HepG2 (cell line): Measurements from ENCODE around the gene INSR. TPM values are rescaled to one million over a fixed set of nuclear protein-coding genes. Genes with fewer than 3 reads are reported as not detected.
A peak's percentile ranks its signal among the peaks of the same experiment; 100 is the strongest.

Experiments
- AKAP8 ChIP-seq: sonication (generic); formaldehyde crosslinking; IDR thresholded peaks from 2 replicates; pipeline ENCODE4 v1.5.1; 2020; ENCODE audit warnings: mild to moderate bottlenecking, missing genetic modification reagents
- FOSL2 ChIP-seq: sonication (generic); formaldehyde crosslinking; IDR thresholded peaks from 2 replicates; pipeline ENCODE4 v1.4.0; 2020; ENCODE audit warnings: missing genetic modification reagents
- GABPA ChIP-seq, 2 experiments: IDR thresholded peaks; 2 replicates each; pipeline ENCODE4 v1.6.1; 2011 to 2016; ENCODE audit warnings: low read depth in 2 of 2, low read length in 1 of 2, missing biosample characterization in 1 of 2, missing genetic modification characterization in 1 of 2
- GFI1 ChIP-seq: sonication (generic); formaldehyde crosslinking; IDR thresholded peaks from 2 replicates; pipeline ENCODE4 v1.5.0; 2020; ENCODE audit warnings: missing genetic modification reagents, mild to moderate bottlenecking, borderline replicate concordance
- HNRNPK ChIP-seq: fragments of 200-400 bp; formaldehyde crosslinking; IDR thresholded peaks from 2 replicates; pipeline ENCODE4 v1.6.1; 2018; ENCODE audit warnings: low read length, low read depth, moderate library complexity, mild to moderate bottlenecking; ENCODE audit not compliant: poor library complexity, severe bottlenecking
- JUN ChIP-seq: sonication (generic); formaldehyde crosslinking; IDR thresholded peaks from 2 replicates; pipeline ENCODE4 v1.4.0; 2020; ENCODE audit warnings: mild to moderate bottlenecking, missing genetic modification reagents
- NONO ChIP-seq, 2 experiments: fragments of 450-650 bp in 1 of 2; sonication (generic) in 1 of 2; formaldehyde crosslinking in 1 of 2; IDR thresholded peaks in 1 of 2; conservative IDR thresholded peaks in 1 of 2; 2 replicates each; pipeline versions ENCODE4 v1.6.1 to v1.8.0; 2017 to 2022; ENCODE audit warnings: mild to moderate bottlenecking in 1 of 2, missing genetic modification reagents in 1 of 2, moderate library complexity in 1 of 2
- PHF21A ChIP-seq: sonication (generic); formaldehyde crosslinking; IDR thresholded peaks from 2 replicates; pipeline ENCODE4 v1.5.0; 2020; ENCODE audit warnings: mild to moderate bottlenecking, missing genetic modification reagents
- PITX1 ChIP-seq: sonication (generic); formaldehyde crosslinking; IDR thresholded peaks from 2 replicates; pipeline ENCODE4 v1.5.1; 2020; ENCODE audit warnings: mild to moderate bottlenecking, missing genetic modification reagents
- POLR2AphosphoS5 ChIP-seq: IDR thresholded peaks from 2 replicates; pipeline ENCODE4 v1.6.1; 2012; ENCODE audit warnings: low read depth, low read length
- RBM39 ChIP-seq: fragments of 200-400 bp; formaldehyde crosslinking; IDR thresholded peaks from one replicate; pipeline ENCODE4 v1.6.1; 2018; ENCODE audit warnings: antibody characterized with exemption, mild to moderate bottlenecking, low read depth, low read length; ENCODE audit not compliant: poor library complexity, severe bottlenecking
- TCF12 ChIP-seq, 2 experiments: fragments of 450-650 bp in 1 of 2; sonication (generic) in 1 of 2; formaldehyde crosslinking in 1 of 2; IDR thresholded peaks; 2 replicates each; pipeline versions ENCODE4 v1.6.1 to v1.8.0; 2017 to 2022; ENCODE audit warnings: antibody characterized with exemption in 1 of 2, mild to moderate bottlenecking in 1 of 2, missing genetic modification reagents in 1 of 2, moderate library complexity in 1 of 2
- THAP8 ChIP-seq: sonication (generic); formaldehyde crosslinking; IDR thresholded peaks from 2 replicates; pipeline ENCODE4 v1.5.1; 2020; ENCODE audit warnings: missing genetic modification reagents, mild to moderate bottlenecking, borderline replicate concordance
- ZBTB43 ChIP-seq: sonication (generic); formaldehyde crosslinking; conservative IDR thresholded peaks from 2 replicates; pipeline ENCODE4 v1.4.0; 2020; ENCODE audit warnings: missing genetic modification reagents
- ZNF672 ChIP-seq: sonication (generic); formaldehyde crosslinking; IDR thresholded peaks from 2 replicates; pipeline ENCODE4 v1.8.1; 2022; ENCODE audit warnings: missing genetic modification reagents
- ZNF7 ChIP-seq: IDR thresholded peaks from 2 replicates; pipeline ENCODE4 v1.6.1; 2016; ENCODE audit warnings: missing biosample characterization, missing genetic modification reagents
- polyA plus RNA-seq, 8 experiments: library from polyadenylated mRNA; depleted of rRNA in 3 of 8; stranded (reverse) in 7 of 8; unstranded in 1 of 8; fragments of >200 nt; fragmentation: Illumina TruSeq in 4 of 8; extraction: Trizol in 4 of 8; gene quantifications; 2 replicates each; pipeline versions ENCODE4 v1.2.1 to v1.2.3, GENCODE V29; 2011 to 2016; ENCODE audit warnings: low read depth in 4 of 8, missing spikeins in 1 of 8, mixed read lengths in 1 of 8; ENCODE audit not compliant: insufficient read depth in 1 of 8
- total RNA-seq, 5 experiments: library from RNA; depleted of rRNA; stranded (reverse); fragments of >200 nt; fragmentation: Illumina TruSeq; extraction: Trizol; gene quantifications; 2 replicates each; pipeline ENCODE4 v1.2.3, GENCODE V29; 2016; ENCODE audit warnings: low read depth in 1 of 5
- TF ChIP-seq, protein P1 (sequence below): sonication (generic); formaldehyde crosslinking; IDR thresholded peaks from 2 replicates; pipeline ENCODE4 v1.4.0; 2020; ENCODE audit warnings: mild to moderate bottlenecking, missing genetic modification reagents
- TF ChIP-seq, protein P2 (sequence below): IDR thresholded peaks from 2 replicates; pipeline ENCODE4 v1.6.1; 2016; ENCODE audit warnings: missing compliant biosample characterization, missing genetic modification reagents, borderline replicate concordance
- TF ChIP-seq, protein P3 (sequence below): sonication (generic); formaldehyde crosslinking; IDR thresholded peaks from 2 replicates; pipeline ENCODE4 v1.5.0; 2020; ENCODE audit warnings: mild to moderate bottlenecking, missing genetic modification reagents, borderline replicate concordance

The INSR gene
- total and polyA plus RNA-seq, 2 of the 13 experiments (the other 11 are each of a cell fraction or from before 2014, with no cell fraction given): 24.2 to 29.8 TPM

DNA sequence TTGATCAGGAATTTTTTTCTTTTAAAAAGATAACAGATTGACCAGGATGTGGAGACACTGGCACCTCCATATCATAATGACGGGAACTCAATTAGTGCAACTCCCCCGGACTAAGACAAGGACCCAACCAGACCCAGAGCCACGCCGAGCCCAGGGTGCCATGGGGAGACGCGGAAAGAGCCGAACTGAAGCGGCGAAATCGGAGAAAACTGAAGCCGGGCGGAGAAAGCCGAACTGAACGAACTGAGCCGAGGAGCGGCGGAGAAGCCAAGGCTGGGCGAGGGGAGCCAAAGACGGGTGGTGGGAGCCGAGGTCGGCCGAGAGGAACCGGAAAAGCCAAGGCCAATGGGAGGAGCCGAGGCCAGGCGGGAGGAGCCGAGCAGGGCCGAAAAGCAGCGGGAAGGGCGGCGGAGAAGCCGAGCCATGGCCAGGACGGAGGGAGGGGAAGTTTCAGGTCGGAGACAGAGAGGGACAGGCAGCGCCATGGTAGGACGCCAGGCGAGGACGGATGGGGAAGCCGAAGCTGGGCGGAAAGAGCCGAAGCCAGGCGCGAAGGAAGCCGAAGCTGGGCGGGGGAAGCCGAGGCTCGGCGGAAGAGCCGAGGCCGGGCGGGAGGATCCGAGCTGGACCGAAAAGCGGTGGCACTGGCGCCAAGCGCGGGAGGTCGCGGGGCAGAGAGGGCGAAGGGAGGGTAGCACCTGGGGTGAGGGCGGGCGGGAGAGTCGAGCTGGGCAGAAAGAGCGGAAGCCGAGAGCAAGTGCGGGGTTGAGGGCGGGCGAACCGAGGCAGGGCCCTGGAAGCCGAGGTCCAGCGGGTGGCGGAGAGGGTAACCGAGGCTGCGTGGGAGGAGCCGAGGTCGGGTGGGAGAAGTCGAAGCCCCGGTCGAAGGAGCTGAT is 195.3 kb downstream of the INSR start (continued):
- TF ChIP-seq TCF12 (IDR thresholded peaks at IDR 0.05) (no peak), TCF12 (CRISPR knock-in tag; IDR thresholded peaks at IDR 0.05) (0 out of 2 replicates have a peak, but pooled peaks have one; percentile 35), ZNF672 (CRISPR knock-in tag) (no peak), POLR2AphosphoS5 (peak; percentile 90), GABPA (IDR thresholded peaks at IDR 0.05; ENCODE audit: low read depth, low read length) (peak; percentile 46), GABPA (CRISPR knock-in tag; IDR thresholded peaks at IDR 0.05; ENCODE audit: low read depth) (peak; percentile 80), FOSL2 (CRISPR knock-in tag) (peak; percentile 20; the same call in 1 of the 2 replicates), GFI1 (0 out of 2 replicates have a peak, but pooled peaks have one; percentile 42), ZNF7 (CRISPR knock-in tag) (no peak), JUN (CRISPR knock-in tag) (no peak), PHF21A (0 out of 2 replicates have a peak, but pooled peaks have one; percentile 17), ZBTB43 (CRISPR knock-in tag) (0 out of 2 replicates have a peak, but pooled peaks have one; percentile 44), HNRNPK (peak; percentile 60), NONO (IDR thresholded peaks at IDR 0.05) (no peak), NONO (CRISPR knock-in tag; conservative IDR thresholded peaks at IDR 0.05) (peak; percentile 80), AKAP8 (peak; percentile 61), RBM39 (peak; percentile 76), THAP8 (CRISPR knock-in tag) (no peak), PITX1 (CRISPR knock-in tag) (0 out of 2 replicates have a peak, but pooled peaks have one; percentile 18)
- TF ChIP-seq, protein P1, sequence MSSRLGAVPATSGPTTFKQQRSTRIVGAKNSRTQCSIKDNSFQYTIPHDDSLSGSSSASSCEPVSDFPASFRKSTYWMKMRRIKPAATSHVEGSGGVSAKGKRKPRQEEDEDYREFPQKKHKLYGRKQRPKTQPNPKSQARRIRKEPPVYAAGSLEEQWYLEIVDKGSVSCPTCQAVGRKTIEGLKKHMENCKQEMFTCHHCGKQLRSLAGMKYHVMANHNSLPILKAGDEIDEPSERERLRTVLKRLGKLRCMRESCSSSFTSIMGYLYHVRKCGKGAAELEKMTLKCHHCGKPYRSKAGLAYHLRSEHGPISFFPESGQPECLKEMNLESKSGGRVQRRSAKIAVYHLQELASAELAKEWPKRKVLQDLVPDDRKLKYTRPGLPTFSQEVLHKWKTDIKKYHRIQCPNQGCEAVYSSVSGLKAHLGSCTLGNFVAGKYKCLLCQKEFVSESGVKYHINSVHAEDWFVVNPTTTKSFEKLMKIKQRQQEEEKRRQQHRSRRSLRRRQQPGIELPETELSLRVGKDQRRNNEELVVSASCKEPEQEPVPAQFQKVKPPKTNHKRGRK: 0 out of 2 replicates have a peak, but pooled peaks have one; percentile 39
- TF ChIP-seq, protein P2, sequence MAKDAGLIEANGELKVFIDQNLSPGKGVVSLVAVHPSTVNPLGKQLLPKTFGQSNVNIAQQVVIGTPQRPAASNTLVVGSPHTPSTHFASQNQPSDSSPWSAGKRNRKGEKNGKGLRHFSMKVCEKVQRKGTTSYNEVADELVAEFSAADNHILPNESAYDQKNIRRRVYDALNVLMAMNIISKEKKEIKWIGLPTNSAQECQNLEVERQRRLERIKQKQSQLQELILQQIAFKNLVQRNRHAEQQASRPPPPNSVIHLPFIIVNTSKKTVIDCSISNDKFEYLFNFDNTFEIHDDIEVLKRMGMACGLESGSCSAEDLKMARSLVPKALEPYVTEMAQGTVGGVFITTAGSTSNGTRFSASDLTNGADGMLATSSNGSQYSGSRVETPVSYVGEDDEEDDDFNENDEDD: peak; percentile 35
- TF ChIP-seq, protein P3, sequence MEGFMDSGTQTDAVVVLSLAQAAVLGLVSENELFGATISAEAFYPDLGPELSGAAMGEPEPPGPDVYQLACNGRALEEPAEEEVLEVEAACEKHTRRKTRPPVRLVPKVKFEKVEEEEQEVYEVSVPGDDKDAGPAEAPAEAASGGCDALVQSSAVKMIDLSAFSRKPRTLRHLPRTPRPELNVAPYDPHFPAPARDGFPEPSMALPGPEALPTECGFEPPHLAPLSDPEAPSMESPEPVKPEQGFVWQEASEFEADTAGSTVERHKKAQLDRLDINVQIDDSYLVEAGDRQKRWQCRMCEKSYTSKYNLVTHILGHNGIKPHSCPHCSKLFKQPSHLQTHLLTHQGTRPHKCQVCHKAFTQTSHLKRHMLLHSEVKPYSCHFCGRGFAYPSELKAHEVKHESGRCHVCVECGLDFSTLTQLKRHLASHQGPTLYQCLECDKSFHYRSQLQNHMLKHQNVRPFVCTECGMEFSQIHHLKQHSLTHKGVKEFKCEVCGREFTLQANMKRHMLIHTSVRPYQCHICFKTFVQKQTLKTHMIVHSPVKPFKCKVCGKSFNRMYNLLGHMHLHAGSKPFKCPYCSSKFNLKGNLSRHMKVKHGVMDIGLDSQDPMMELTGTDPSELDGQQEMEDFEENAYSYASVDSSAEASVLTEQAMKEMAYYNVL (CRISPR knock-in tag): 0 out of 2 replicates have a peak, but pooled peaks have one; percentile 64
